Suppressor macrophage (primary cell): Measurements from ENCODE around the gene TSPAN7.

Experiments used
- DNase-seq, 4 experiments: peaks; one replicate each; pipeline ENCODE4 v3.0.0-alpha.2; 2020 to 2022

TSPAN7 gene

DNA sequence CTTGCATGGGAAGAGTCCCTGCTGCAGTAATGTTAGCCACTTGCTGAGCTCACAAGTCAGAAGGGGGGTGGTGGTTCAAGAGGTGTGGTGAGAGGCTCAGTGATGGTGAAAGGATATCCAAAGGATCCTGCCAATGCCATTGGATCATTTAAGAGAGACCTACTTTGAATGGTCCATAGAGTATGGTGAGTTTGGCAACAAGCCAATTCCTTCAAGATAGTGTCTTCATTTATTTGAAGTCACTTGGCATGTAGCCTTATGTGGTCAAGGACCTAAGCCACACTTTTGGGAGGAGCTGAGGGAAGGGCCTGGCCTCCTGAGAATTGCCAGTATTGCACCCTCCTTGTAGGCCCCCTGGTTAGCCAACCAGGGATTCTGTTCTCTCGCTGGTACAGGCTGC, 87.9 kb downstream of the TSPAN7 start:
- DNase-seq, result no peak

- no peak for DNase-seq
Measured at GRCh38 chrX:38649674-38650647, 88.6 kb downstream of the TSPAN7 start.

- DNase-seq, result no peak
Measured at GRCh38 chrX:38651625-38652601, 90.6 kb downstream of the TSPAN7 start.

DNA sequence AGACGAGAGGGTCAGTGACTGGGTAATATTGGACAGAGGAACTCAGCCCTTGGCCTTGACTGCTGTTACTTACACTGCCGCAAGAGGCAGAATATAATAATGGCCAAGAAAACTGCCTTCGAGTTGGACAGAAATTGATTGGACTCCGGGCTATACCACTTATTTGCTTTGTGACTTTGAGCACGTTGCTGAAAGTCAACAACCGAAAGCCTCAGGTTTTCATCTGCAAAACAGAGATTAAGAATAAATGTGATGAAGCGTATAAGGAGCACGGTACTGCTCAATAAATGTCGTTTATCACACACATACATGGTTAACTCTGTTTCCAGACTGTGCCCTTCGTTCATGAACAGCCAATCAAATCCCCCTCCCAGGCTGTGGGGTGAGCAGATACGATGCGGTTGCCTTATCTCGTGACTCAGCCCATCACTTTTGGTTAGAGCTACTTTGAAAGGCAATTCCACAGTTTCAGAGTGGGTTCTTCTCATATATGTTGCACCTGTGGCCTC, 91.6 kb downstream of the TSPAN7 start:
- no peak for DNase-seq

DNA sequence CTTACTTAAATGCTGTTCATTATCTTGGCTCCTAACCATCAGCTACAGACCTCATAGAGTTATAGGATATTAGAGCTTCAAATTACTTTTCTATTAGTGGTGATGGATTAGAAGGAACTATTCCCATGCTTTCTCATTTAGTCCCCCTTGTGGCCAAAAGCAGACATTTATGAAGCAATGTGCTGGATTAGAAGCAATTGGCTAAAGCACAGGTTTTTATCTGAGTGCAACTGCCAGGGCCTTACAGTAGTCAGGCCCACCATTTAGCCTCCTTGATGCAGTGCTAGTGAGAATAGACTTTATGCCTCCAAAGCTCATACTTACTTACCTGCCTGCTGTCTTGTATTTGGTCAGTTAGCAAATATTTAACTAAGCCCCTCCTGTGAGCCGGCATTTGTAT, 93.0 kb downstream of the TSPAN7 start:
- DNase-seq, result peak; percentile 27 to 61 (median 38)

- DNase-seq, result no peak
Measured at GRCh38 chrX:38656350-38656915, 95.1 kb downstream of the TSPAN7 start.

- peak in 3 of 4 experiments; percentile 5 to 23 (median 16) for DNase-seq
Measured at GRCh38 chrX:38657562-38657961, 96.2 kb downstream of the TSPAN7 start.

DNA sequence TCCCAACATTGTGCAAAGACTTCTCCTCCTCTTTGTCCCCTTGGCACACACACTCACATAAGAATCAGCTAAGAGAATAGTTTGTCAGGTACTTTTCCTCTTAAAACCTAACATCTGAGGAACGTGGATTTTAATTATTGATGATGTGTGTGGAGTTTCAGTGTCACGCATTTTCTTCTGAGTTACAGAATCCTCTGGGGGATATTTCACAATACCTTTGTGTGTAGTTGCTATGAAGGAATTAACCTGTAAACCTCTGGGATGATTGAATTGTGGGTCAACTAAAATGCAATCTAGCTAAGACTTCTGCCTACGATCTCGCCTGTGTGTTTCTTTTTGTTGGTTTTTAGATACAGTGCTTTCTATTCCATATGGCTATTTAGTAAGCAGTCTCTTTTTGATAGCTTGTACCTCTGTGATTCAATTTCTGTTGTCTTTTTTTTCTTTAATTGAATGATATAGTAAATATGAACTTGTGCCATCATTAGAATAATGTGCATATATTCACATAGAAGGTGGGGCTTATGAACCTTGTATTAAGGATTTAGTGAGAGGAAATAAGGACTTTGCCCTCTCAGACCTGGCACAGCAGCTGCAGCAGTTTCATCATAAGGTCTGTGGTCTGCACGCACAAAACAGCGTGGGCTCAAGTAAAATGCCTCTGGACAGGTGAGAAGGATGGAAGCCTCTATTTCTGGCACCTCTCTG, 99.2 kb downstream of the TSPAN7 start:
- no peak for DNase-seq

- no peak for DNase-seq
Measured at GRCh38 chrX:38661103-38661441, 99.7 kb downstream of the TSPAN7 start.

GRCh38 chrX:38661561-38661960, 100.2 kb downstream of the TSPAN7 start:
- DNase-seq, result no peak

DNA sequence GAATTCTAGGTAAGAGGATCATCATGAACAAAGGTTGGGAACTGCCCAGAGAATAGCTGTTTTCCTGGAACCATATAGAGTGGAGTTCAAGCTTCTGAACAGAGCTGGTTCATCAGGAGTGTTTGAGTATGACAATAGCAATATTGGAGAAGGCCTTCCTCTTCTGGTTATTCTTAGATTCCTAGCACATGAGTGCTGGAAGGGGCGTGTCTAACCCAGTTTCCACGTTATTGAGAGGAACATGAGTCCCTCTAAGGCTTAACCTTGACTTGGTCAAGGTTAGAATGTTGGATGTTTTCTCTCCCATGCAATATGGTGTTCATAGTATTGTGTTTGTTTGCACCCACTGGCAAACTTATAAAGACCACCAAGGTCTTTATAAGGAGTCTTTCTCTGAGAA, 101.3 kb downstream of the TSPAN7 start:
- DNase-seq, result peak; percentile 30 to 53 (median 42)

GRCh38 chrX:38664285-38664684, 102.9 kb downstream of the TSPAN7 start:
- DNase-seq, result peak; percentile 42 to 60 (median 48)

DNA sequence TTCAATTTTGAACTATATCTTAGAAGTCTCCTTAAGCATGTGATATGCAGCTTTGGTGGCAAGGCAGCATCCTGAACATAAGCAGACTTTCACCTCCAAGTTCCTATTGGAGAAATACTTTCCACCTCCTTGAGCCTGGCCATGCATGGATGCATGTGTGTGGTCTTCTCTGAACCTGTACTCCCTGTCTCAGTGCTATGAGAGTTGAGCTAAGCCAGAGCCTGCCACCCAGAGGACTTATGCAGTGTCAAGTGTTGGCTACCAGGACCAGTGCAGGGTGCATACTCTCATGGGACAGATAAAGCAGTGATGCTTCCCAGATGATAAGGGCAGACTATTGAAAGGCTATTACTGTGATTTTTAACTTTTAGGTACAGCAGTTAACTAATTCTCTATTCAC, 105.6 kb downstream of the TSPAN7 start:
- no peak for DNase-seq

DNA sequence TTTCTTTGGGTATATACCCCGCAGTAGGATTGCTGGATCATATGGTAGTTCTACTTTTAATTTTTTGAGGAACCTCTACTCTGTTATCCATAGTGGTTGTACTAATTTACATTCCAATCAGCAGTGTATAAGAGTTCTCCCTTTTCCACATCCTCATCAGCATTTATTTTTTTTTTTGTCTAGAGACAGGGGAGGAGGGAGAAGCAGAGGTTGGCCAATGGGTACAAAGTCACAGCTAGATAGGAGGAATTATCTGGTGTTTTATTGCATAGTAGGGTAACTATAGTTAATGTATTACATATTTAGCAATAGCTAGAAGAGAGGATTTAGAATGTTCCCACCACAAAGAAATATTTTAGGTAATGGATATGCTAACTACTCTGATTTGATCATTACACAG, 107.4 kb downstream of the TSPAN7 start:
- DNase-seq, result peak in 3 of 4 experiments; percentile 17 to 55 (median 34)

GRCh38 chrX:38669428-38669827, 108.1 kb downstream of the TSPAN7 start:
- DNase-seq, result peak; percentile 33 to 78 (median 64)

- DNase-seq, result no peak
Measured at GRCh38 chrX:38672646-38673045, 111.3 kb downstream of the TSPAN7 start.

GRCh38 chrX:38675856-38676255, 114.5 kb downstream of the TSPAN7 start:
- DNase-seq, result peak; percentile 23 to 56 (median 48)

DNA sequence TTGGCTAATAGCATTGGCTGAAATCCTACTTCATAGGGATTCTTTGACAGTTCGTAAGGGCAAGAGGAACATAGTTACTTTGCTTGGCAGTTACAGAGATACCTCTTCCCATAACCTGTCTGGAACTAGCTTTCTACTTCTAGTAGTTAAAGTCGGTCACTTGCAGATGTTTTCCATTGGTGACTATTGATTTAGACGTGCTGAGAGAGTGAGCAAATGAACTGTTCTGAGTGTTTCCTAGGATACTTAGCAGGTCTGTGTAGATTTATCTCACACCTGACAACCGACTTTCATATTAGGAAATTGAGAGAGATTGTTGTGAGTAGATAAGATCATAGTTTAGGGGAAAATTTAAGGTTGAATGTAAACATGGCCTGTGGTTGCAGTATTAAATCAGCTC, 116.8 kb downstream of the TSPAN7 start:
- DNase-seq, result no peak

DNA sequence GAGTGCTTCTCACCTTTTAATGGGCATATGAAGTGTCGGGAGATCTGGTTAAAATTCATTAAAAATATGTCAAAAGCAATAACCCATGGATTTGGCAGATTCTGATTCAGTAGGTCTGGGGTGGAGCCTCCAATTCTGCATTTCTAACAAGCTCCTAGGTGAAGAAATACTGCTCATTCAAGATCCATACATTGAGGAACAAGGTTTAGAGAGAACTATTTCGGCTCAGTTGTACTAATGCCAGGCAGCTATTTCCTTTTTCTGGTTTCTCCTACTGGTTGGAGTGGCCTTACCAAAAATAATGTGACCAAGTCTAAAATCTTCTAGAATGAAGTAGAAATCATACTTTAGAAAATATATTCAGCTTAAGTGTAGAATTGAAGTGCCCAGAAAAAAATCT, 117.5 kb downstream of the TSPAN7 start:
- DNase-seq, result peak; percentile 13 to 57 (median 32)

- DNase-seq, result no peak
Measured at GRCh38 chrX:38679695-38680094, 118.4 kb downstream of the TSPAN7 start.

GRCh38 chrX:38682095-38682494, 120.8 kb downstream of the TSPAN7 start:
- no peak for DNase-seq

DNA sequence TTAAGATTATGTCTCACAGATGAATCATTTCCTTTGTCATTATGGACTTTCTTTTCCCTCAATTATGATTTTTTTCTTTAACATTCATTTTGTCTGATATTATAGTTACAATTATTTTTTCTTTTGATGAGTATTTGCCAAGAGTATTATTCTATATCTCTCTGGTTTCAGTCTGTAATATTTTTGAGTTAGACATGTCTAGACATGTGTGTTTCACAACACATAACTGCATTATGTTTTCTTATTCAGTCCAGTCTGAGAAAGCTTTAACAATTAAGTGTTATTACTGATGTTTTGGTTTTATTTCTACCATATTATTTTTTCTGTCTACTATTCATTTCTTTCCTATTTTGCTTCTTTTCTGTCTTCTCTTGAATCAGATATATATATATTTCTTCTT, 131.6 kb downstream of the TSPAN7 start:
- no peak for DNase-seq
